GM21786 (cell line): ENCODE results near the gene SLC38A1.
"Not testable (repeated sequence)": the region's sequence is repeated elsewhere in the genome, so short reads cannot be mapped to it uniquely, and the experiment has no call there.

Experiments used
- ATAC-seq: cut with Tn5 transposase; IDR thresholded peaks from one replicate; pipeline ENCODE4 v1.9.1; 2021; ENCODE audit not compliant: unreplicated experiment

The SLC38A1 gene

GRCh38 chr12:46268583-46269428 lies at the start of gene SLC38A1:
Gene SLC38A1, minus strand, starts transcription at chr12:46269043. Its CDS starts 29,243 bp downstream, at chr12:46239800.
- peak; percentile 58 for ATAC-seq

GRCh38 chr12:46318037-46318436 lies 49.2 kb upstream of the SLC38A1 start:
- no peak for ATAC-seq

- no peak for ATAC-seq
These were observed 35.2 kb upstream of the SLC38A1 start for GRCh38 chr12:46304070-46304469.

- ATAC-seq = no peak
These were observed 34.3 kb upstream of the SLC38A1 start for GRCh38 chr12:46303039-46303666.

- ATAC-seq = no peak
These were observed 32.1 kb upstream of the SLC38A1 start for GRCh38 chr12:46300910-46301309.

- ATAC-seq = no peak
These were observed 31.0 kb upstream of the SLC38A1 start for GRCh38 chr12:46299851-46300250.

GRCh38 chr12:46298261-46298660 lies 29.4 kb upstream of the SLC38A1 start:
- no peak for ATAC-seq

- no peak for ATAC-seq
These were observed 28.0 kb upstream of the SLC38A1 start for GRCh38 chr12:46296822-46297221.

- no peak for ATAC-seq
These were observed 24.0 kb upstream of the SLC38A1 start for GRCh38 chr12:46292754-46293402.

- ATAC-seq = not testable (repeated sequence)
These were observed 23.1 kb upstream of the SLC38A1 start for GRCh38 chr12:46291953-46292352.

- not testable (repeated sequence) for ATAC-seq
These were observed 16.3 kb upstream of the SLC38A1 start for GRCh38 chr12:46285177-46285576.

- ATAC-seq = no peak
These were observed 14.0 kb upstream of the SLC38A1 start for GRCh38 chr12:46282829-46283228.

GRCh38 chr12:46276756-46277155 lies 7.9 kb upstream of the SLC38A1 start:
- ATAC-seq = no peak

- no peak for ATAC-seq
These were observed 3.0 kb upstream of the SLC38A1 start for GRCh38 chr12:46271863-46272262.

- peak; percentile 13 for ATAC-seq
These were observed 792 bp upstream of the SLC38A1 start for GRCh38 chr12:46269429-46270241.

- no peak for ATAC-seq
These were observed 839 bp downstream of the SLC38A1 start for GRCh38 chr12:46267825-46268582.

- ATAC-seq = no peak
These were observed 1.3 kb downstream of the SLC38A1 start for GRCh38 chr12:46267575-46267824.

GRCh38 chr12:46266869-46267574 lies 1.8 kb downstream of the SLC38A1 start:
- ATAC-seq = no peak

GRCh38 chr12:46266382-46266791 lies 2.5 kb downstream of the SLC38A1 start:
- no peak for ATAC-seq

- no peak for ATAC-seq
These were observed 3.1 kb downstream of the SLC38A1 start for GRCh38 chr12:46265734-46266133.
